Activated T-helper 2 cell treated with anti-CD3 and anti-CD28 coated beads, Interferon-gamma antibody, Interleukin-2, Interleukin-4, amounts not matched to agents 10 μg/mL and 5 μg/mL and 100 μg/mL, durations not matched to agents 14 hours and 24 hours and 36 hours (primary cell): ENCODE results near the gene OTULINL. TPM values are rescaled to one million over a fixed set of nuclear protein-coding genes. Genes with fewer than 3 reads are reported as not detected.

Source experiments
- DNase-seq: peaks from one replicate; pipeline ENCODE4 v3.0.0; 2021; ENCODE audit warnings: low spot score
- H3K27ac Mint-ChIP-seq: one replicate; pipeline ENCODE4 v1.8.0; 2021; ENCODE audit warnings: mixed read lengths
- H3K27me3 Mint-ChIP-seq: one replicate; pipeline ENCODE4 v1.8.0; 2021; ENCODE audit warnings: low read depth, mixed read lengths
- H3K36me3 Mint-ChIP-seq: one replicate; pipeline ENCODE4 v1.8.0; 2021; ENCODE audit warnings: low read depth, mixed read lengths
- H3K4me1 Mint-ChIP-seq: one replicate; pipeline ENCODE4 v1.8.0; 2021; ENCODE audit warnings: low read depth, mixed read lengths
- H3K4me3 Mint-ChIP-seq: one replicate; pipeline ENCODE4 v1.8.0; 2021; ENCODE audit warnings: low read depth, mild to moderate bottlenecking, moderate library complexity, mixed read lengths
- H3K9me3 Mint-ChIP-seq: one replicate; pipeline ENCODE4 v1.8.0; 2021; ENCODE audit warnings: mixed read lengths
- intact Hi-C: fragments of 100-400 bp; cut with micrococcal nuclease; formaldehyde crosslinking; loops from one replicate; pipeline ENCODE4 v1.15.1; 2023
- total RNA-seq: library from RNA; stranded (reverse); gene quantifications from 2 replicates; pipeline ENCODE4 v1.2.3, GENCODE V29; 2022

Gene OTULINL
- total RNA-seq, 1 donor from 2014 or later, result 20.9 TPM

GRCh38 chr5:14561741-14562140 is 19.9 kb upstream of the OTULINL start:
- H3K4me1 Mint-ChIP-seq, result peaks cover 9% of the 10 kb centered on the region
- no peaks in the 10 kb centered on the region for H3K36me3 Mint-ChIP-seq
- H3K9me3 Mint-ChIP-seq, result no peaks in the 10 kb centered on the region
- no peak overlapping the region for H3K4me3 Mint-ChIP-seq
- H3K27me3 Mint-ChIP-seq, result peaks cover 2% of the 10 kb centered on the region
- DNase-seq, result no peak
- H3K27ac Mint-ChIP-seq, result no peak overlapping the region
- intact Hi-C loops, result no loop called here

- Mint-ChIP-seq H3K27ac (no peak overlapping the region), H3K4me3 (no peak overlapping the region), H3K4me1 (no peaks in the 10 kb centered on the region), H3K27me3 (no peaks in the 10 kb centered on the region), H3K9me3 (no peaks in the 10 kb centered on the region), H3K36me3 (no peaks in the 10 kb centered on the region)
- DNase-seq, result no peak
- intact Hi-C loops, result no loop called here
These were observed 13.3 kb upstream of the OTULINL start for GRCh38 chr5:14568333-14568732.

GRCh38 chr5:14569948-14570691 is 11.5 kb upstream of the OTULINL start:
- intact Hi-C loops, result no loop called here
- H3K9me3 Mint-ChIP-seq, result no peaks in the 10 kb centered on the region
- H3K36me3 Mint-ChIP-seq, result no peaks in the 10 kb centered on the region
- DNase-seq, result no peak
- no peak overlapping the region for H3K27ac Mint-ChIP-seq
- H3K4me3 Mint-ChIP-seq, result no peak overlapping the region
- H3K27me3 Mint-ChIP-seq, result peaks cover 3% of the 10 kb centered on the region
- peaks cover 3% of the 10 kb centered on the region for H3K4me1 Mint-ChIP-seq

GRCh38 chr5:14571901-14572300 is 9.7 kb upstream of the OTULINL start:
- Mint-ChIP-seq H3K27me3 (peaks cover 5% of the 10 kb centered on the region), H3K4me1 (peaks cover 3% of the 10 kb centered on the region), H3K4me3 (no peak overlapping the region), H3K27ac (no peak overlapping the region), H3K36me3 (no peaks in the 10 kb centered on the region), H3K9me3 (no peaks in the 10 kb centered on the region)
- no peak for DNase-seq
- intact Hi-C loops, result no loop called here

GRCh38 chr5:14572385-14572784 is 9.2 kb upstream of the OTULINL start:
- H3K9me3 Mint-ChIP-seq, result no peaks in the 10 kb centered on the region
- intact Hi-C loops, result no loop called here
- no peaks in the 10 kb centered on the region for H3K36me3 Mint-ChIP-seq
- H3K27ac Mint-ChIP-seq, result no peak overlapping the region
- H3K27me3 Mint-ChIP-seq, result peaks cover 5% of the 10 kb centered on the region
- H3K4me3 Mint-ChIP-seq, result no peak overlapping the region
- H3K4me1 Mint-ChIP-seq, result peaks cover 3% of the 10 kb centered on the region
- DNase-seq, result no peak

GRCh38 chr5:14572836-14573235 is 8.8 kb upstream of the OTULINL start:
- Mint-ChIP-seq H3K27ac (no peak overlapping the region), H3K4me1 (peaks cover 3% of the 10 kb centered on the region), H3K4me3 (no peak overlapping the region), H3K27me3 (peaks cover 5% of the 10 kb centered on the region), H3K36me3 (no peaks in the 10 kb centered on the region), H3K9me3 (no peaks in the 10 kb centered on the region)
- DNase-seq, result no peak
- intact Hi-C loops, result no loop called here

- H3K9me3 Mint-ChIP-seq, result no peaks in the 10 kb centered on the region
- no peak overlapping the region for H3K4me3 Mint-ChIP-seq
- H3K36me3 Mint-ChIP-seq, result no peaks in the 10 kb centered on the region
- H3K27ac Mint-ChIP-seq, result no peak overlapping the region
- peaks cover 12% of the 10 kb centered on the region for H3K27me3 Mint-ChIP-seq
- H3K4me1 Mint-ChIP-seq, result peaks cover 3% of the 10 kb centered on the region
- no peak for DNase-seq
- intact Hi-C loops, result no loop called here
These were observed 7.5 kb upstream of the OTULINL start for GRCh38 chr5:14574096-14574495.

- intact Hi-C loops, result no loop called here
- no peaks in the 10 kb centered on the region for H3K9me3 Mint-ChIP-seq
- H3K27ac Mint-ChIP-seq, result no peak overlapping the region
- H3K36me3 Mint-ChIP-seq, result no peaks in the 10 kb centered on the region
- H3K4me1 Mint-ChIP-seq, result peaks cover 3% of the 10 kb centered on the region
- H3K27me3 Mint-ChIP-seq, result peaks cover 21% of the 10 kb centered on the region
- DNase-seq, result no peak
- no peak overlapping the region for H3K4me3 Mint-ChIP-seq
These were observed 6.6 kb upstream of the OTULINL start for GRCh38 chr5:14574891-14575508.

GRCh38 chr5:14576206-14576605 is 5.4 kb upstream of the OTULINL start:
- Mint-ChIP-seq H3K36me3 (no peaks in the 10 kb centered on the region), H3K4me1 (peaks cover 7% of the 10 kb centered on the region), H3K9me3 (no peaks in the 10 kb centered on the region), H3K27me3 (peaks cover 27% of the 10 kb centered on the region), H3K4me3 (no peak overlapping the region), H3K27ac (no peak overlapping the region)
- DNase-seq, result no peak
- intact Hi-C loops, result no loop called here

GRCh38 chr5:14577079-14577725 is 4.4 kb upstream of the OTULINL start:
- no peak overlapping the region for H3K4me3 Mint-ChIP-seq
- intact Hi-C loops, result no loop called here
- H3K9me3 Mint-ChIP-seq, result no peaks in the 10 kb centered on the region
- H3K27ac Mint-ChIP-seq, result no peak overlapping the region
- H3K27me3 Mint-ChIP-seq, result peaks cover 27% of the 10 kb centered on the region
- no peak for DNase-seq
- peaks cover 7% of the 10 kb centered on the region for H3K4me1 Mint-ChIP-seq
- H3K36me3 Mint-ChIP-seq, result no peaks in the 10 kb centered on the region

- peaks cover 27% of the 10 kb centered on the region for H3K27me3 Mint-ChIP-seq
- no peak overlapping the region for H3K27ac Mint-ChIP-seq
- no peak overlapping the region for H3K4me3 Mint-ChIP-seq
- H3K36me3 Mint-ChIP-seq, result no peaks in the 10 kb centered on the region
- H3K9me3 Mint-ChIP-seq, result no peaks in the 10 kb centered on the region
- DNase-seq, result no peak
- peaks cover 7% of the 10 kb centered on the region for H3K4me1 Mint-ChIP-seq
- intact Hi-C loops, result no loop called here
These were observed 3.6 kb upstream of the OTULINL start for GRCh38 chr5:14577971-14578370.

- peaks cover 10% of the 10 kb centered on the region for H3K36me3 Mint-ChIP-seq
- H3K9me3 Mint-ChIP-seq, result no peaks in the 10 kb centered on the region
- H3K4me3 Mint-ChIP-seq, result no peak overlapping the region
- H3K27me3 Mint-ChIP-seq, result peaks cover 25% of the 10 kb centered on the region
- no peak for DNase-seq
- peaks cover 15% of the 10 kb centered on the region for H3K4me1 Mint-ChIP-seq
- intact Hi-C loops, result no loop called here
- H3K27ac Mint-ChIP-seq, result no peak overlapping the region
These were observed 2.3 kb upstream of the OTULINL start for GRCh38 chr5:14579246-14579645.

- Mint-ChIP-seq H3K27ac (no peak overlapping the region), H3K4me3 (no peak overlapping the region), H3K4me1 (peaks cover 19% of the 10 kb centered on the region), H3K9me3 (no peaks in the 10 kb centered on the region), H3K36me3 (peaks cover 16% of the 10 kb centered on the region), H3K27me3 (peaks cover 24% of the 10 kb centered on the region)
- no peak for DNase-seq
- intact Hi-C loops, result no loop called here
These were observed 1.7 kb upstream of the OTULINL start for GRCh38 chr5:14579731-14580397.
